ENCODE measurements around the gene TSBP1. TPM values are rescaled to one million over a fixed set of nuclear protein-coding genes. Genes with fewer than 3 reads are reported as not detected.

Gene TSBP1
- polyA plus RNA-seq, 1 experiment = not detected

GRCh38 chr6:32355018-32355417 is 16.7 kb downstream of the TSBP1 start:
- TF ChIP-seq, protein P1, sequence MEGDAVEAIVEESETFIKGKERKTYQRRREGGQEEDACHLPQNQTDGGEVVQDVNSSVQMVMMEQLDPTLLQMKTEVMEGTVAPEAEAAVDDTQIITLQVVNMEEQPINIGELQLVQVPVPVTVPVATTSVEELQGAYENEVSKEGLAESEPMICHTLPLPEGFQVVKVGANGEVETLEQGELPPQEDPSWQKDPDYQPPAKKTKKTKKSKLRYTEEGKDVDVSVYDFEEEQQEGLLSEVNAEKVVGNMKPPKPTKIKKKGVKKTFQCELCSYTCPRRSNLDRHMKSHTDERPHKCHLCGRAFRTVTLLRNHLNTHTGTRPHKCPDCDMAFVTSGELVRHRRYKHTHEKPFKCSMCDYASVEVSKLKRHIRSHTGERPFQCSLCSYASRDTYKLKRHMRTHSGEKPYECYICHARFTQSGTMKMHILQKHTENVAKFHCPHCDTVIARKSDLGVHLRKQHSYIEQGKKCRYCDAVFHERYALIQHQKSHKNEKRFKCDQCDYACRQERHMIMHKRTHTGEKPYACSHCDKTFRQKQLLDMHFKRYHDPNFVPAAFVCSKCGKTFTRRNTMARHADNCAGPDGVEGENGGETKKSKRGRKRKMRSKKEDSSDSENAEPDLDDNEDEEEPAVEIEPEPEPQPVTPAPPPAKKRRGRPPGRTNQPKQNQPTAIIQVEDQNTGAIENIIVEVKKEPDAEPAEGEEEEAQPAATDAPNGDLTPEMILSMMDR (IDR thresholded peaks at IDR 0.05; ENCODE audit: low read depth, low read length) = no peak
- Histone ChIP-seq H3K27ac (ENCODE audit: low read depth, low read length) (no peak overlapping the region), H3K4me3 (ENCODE audit: low read depth, low read length) (no peak overlapping the region), H3K27me3 (ENCODE audit: control insufficient read depth, insufficient read depth, low read length) (no peaks in the 10 kb centered on the region), H3K9me3 (ENCODE audit: control insufficient read depth, insufficient read depth, low read length) (no peaks in the 10 kb centered on the region)
- POLR2A ChIA-PET = no interaction called here
- CTCF ChIA-PET = interaction anchor here (1.2 kb wide), 1 partner anchor 513 kb away, joined by 5 read pairs; no protein-coding TSS in a partner anchor
- DNase-seq (ENCODE audit: low read depth, low spot score) = no peak

DNA sequence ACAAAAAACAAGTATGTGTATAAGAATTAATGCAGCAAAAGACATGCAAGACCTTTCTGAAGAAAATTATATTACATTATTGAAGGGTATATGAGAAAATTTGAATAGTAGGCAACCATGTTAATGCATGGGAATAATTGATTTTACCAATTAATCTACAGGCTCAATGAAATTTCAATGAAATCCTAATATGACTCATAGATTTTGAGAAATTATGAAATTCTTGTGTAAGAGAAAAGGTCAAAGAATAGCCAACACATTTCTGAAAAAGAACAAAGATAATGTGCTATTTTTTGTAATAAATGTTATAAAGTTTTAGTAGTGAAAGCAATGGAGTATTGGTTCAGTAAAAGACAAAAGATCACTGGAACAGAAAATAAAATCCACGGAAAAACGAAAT is 18.4 kb downstream of the TSBP1 start:
- TF ChIP-seq, protein P1 (IDR thresholded peaks at IDR 0.05; ENCODE audit: low read depth, low read length) = no peak
- POLR2A ChIA-PET = no interaction called here

GRCh38 chr6:32340242-32340641 is 31.5 kb downstream of the TSBP1 start:
- Histone ChIP-seq H3K27me3 (ENCODE audit: control insufficient read depth, insufficient read depth, low read length) (peaks cover 5% of the 10 kb centered on the region), H3K27ac (ENCODE audit: low read depth, low read length) (no peak overlapping the region), H3K4me3 (ENCODE audit: low read depth, low read length) (no peak overlapping the region), H3K9me3 (ENCODE audit: control insufficient read depth, insufficient read depth, low read length) (no peaks in the 10 kb centered on the region)
- POLR2A ChIA-PET = no interaction called here
- CTCF ChIA-PET = no interaction called here
- TF ChIP-seq, protein P1 (IDR thresholded peaks at IDR 0.05; ENCODE audit: low read depth, low read length) = no peak
- no peak for DNase-seq (ENCODE audit: low read depth, low spot score)

More for the DNA sequence above, 18.4 kb downstream of the TSBP1 start:
- CTCF ChIA-PET = no interaction called here
- Histone ChIP-seq H3K4me3 (ENCODE audit: low read depth, low read length) (no peak overlapping the region), H3K27me3 (ENCODE audit: control insufficient read depth, insufficient read depth, low read length) (no peaks in the 10 kb centered on the region), H3K9me3 (ENCODE audit: control insufficient read depth, insufficient read depth, low read length) (no peaks in the 10 kb centered on the region), H3K27ac (ENCODE audit: low read depth, low read length) (no peak overlapping the region)
- no peak for DNase-seq (ENCODE audit: low read depth, low spot score)

DNA sequence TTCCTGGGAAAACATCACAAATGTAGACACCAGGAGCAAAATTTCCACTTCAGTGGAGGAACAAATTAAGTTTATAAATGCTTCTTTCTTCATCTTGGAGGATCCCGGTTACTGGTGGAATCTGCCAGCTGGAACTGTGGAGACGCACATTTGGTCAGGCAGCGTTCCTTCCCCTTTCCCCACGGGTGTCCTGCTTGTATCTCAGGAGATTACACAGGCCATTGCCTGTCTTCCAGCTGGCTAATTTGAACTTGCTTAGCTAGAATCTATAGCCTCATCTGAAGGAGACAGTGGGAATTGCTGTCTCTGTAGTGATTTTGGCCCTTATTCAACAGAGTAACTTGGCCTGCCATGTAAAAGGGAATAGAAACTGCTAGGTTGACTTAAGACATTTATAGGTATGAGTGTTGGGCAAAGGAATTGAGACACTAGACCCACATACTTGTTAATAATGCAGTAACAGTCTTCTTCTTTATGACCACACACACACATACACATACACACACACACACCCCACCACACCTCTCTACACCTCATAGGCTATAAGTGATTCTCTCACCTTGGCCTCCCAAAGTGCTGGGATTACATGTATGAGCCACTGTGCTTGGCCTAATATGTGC is 34.4 kb downstream of the TSBP1 start:
- TF ChIP-seq, protein P1 (IDR thresholded peaks at IDR 0.05; ENCODE audit: low read depth, low read length) = no peak
- Histone ChIP-seq H3K9me3 (ENCODE audit: control insufficient read depth, insufficient read depth, low read length) (no peaks in the 10 kb centered on the region), H3K27me3 (ENCODE audit: control insufficient read depth, insufficient read depth, low read length) (peaks cover 7% of the 10 kb centered on the region), H3K27ac (ENCODE audit: low read depth, low read length) (no peak overlapping the region), H3K4me3 (ENCODE audit: low read depth, low read length) (no peak overlapping the region)
- DNase-seq (ENCODE audit: low read depth, low spot score) = no peak
- POLR2A ChIA-PET = no interaction called here
- CTCF ChIA-PET = no interaction called here

DNA sequence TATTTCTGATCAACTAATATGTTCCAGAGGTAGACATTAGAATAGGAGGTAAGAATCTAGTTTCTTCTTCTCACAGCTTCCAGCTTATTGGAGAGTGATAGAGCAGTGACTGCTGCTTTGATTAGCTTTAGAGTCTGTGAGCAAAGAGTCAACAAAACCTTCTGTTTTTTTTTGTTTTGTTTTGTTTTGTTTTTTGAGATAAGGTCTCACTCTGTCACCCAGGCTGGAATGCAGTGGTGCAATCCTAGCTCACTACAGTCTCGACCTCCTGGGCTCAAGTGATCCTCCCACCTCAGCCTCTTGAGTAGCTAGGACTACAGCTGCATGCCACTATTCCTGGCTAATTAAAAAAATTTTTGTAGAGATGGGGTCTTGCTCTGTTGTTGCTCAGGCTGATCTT is 39.3 kb downstream of the TSBP1 start:
- TF ChIP-seq, protein P1 (IDR thresholded peaks at IDR 0.05; ENCODE audit: low read depth, low read length) = no peak
- CTCF ChIA-PET = no interaction called here
- Histone ChIP-seq H3K27me3 (ENCODE audit: control insufficient read depth, insufficient read depth, low read length) (peaks cover 7% of the 10 kb centered on the region), H3K4me3 (ENCODE audit: low read depth, low read length) (no peak overlapping the region), H3K27ac (ENCODE audit: low read depth, low read length) (no peak overlapping the region), H3K9me3 (ENCODE audit: control insufficient read depth, insufficient read depth, low read length) (no peaks in the 10 kb centered on the region)
- POLR2A ChIA-PET = no interaction called here
- no peak for DNase-seq (ENCODE audit: low read depth, low spot score)

Data from AG04450 (cell line).